Hematopoietic multipotent progenitor cell treated with erythropoietin and hydrocortisone succinate and interleukin-3 and kit ligand, for 15 days (in vitro differentiated cells): ENCODE data around the gene CCNI2.
A peak's percentile ranks its signal among the peaks of the same experiment; 100 is the strongest.

Experiments
- DNase-seq: peaks from one replicate; pipeline ENCODE4 v3.0.0-alpha.2; 2015; ENCODE audit warnings: low spot score

CCNI2 gene

GRCh38 chr5:132746954-132747615 lies at the start of gene CCNI2:
TSS of gene CCNI2 (plus strand) at chr5:132747426. CDS start at chr5:132747496, 70 bp downstream.
- DNase-seq, result no peak

- DNase-seq, result no peak
Observed at GRCh38 chr5:132704875-132705274, 42.4 kb upstream of the CCNI2 start.

- no peak for DNase-seq
Observed at GRCh38 chr5:132708645-132709044, 38.6 kb upstream of the CCNI2 start.

GRCh38 chr5:132714456-132715307 lies 32.5 kb upstream of the CCNI2 start:
- peak; percentile 60 for DNase-seq

- DNase-seq, result no peak
Observed at GRCh38 chr5:132718544-132719312, 28.5 kb upstream of the CCNI2 start.

- no peak for DNase-seq
Observed at GRCh38 chr5:132725745-132726144, 21.5 kb upstream of the CCNI2 start.

- DNase-seq, result no peak
Observed at GRCh38 chr5:132729896-132730295, 17.3 kb upstream of the CCNI2 start.

- no peak for DNase-seq
Observed at GRCh38 chr5:132733499-132734148, 13.6 kb upstream of the CCNI2 start.

- DNase-seq, result no peak
Observed at GRCh38 chr5:132734687-132735086, 12.5 kb upstream of the CCNI2 start.

GRCh38 chr5:132736853-132737833 lies 10.1 kb upstream of the CCNI2 start, which contains the start of gene KIF3A:
TSS of gene KIF3A (minus strand) at chr5:132737546. CDS start at chr5:132737419, 127 bp downstream.
- peak; percentile 96 for DNase-seq

- DNase-seq, result no peak
Observed at GRCh38 chr5:132737982-132738681, 9.1 kb upstream of the CCNI2 start.

- DNase-seq, result no peak
Observed at GRCh38 chr5:132739232-132739631, 8.0 kb upstream of the CCNI2 start.

GRCh38 chr5:132742158-132742557 lies 5.1 kb upstream of the CCNI2 start:
- no peak for DNase-seq

GRCh38 chr5:132742626-132743025 lies 4.6 kb upstream of the CCNI2 start:
- no peak for DNase-seq

GRCh38 chr5:132744659-132745058 lies 2.6 kb upstream of the CCNI2 start:
- DNase-seq, result no peak

- DNase-seq, result no peak
Observed at GRCh38 chr5:132746592-132746953, 653 bp upstream of the CCNI2 start.

GRCh38 chr5:132747616-132748440 lies 602 bp downstream of the CCNI2 start:
- DNase-seq, result no peak

GRCh38 chr5:132748522-132749000 lies 1.3 kb downstream of the CCNI2 start:
- no peak for DNase-seq

GRCh38 chr5:132749506-132749905 lies 2.3 kb downstream of the CCNI2 start:
- DNase-seq, result no peak
